ENCODE data around the gene SFXN5.
"Not testable (repeated sequence)": the region's sequence is repeated elsewhere in the genome, so short reads cannot be mapped to it uniquely, and the experiment has no call there.

Gene SFXN5

GRCh38 chr2:73076701-73077423 is 5.3 kb upstream of the SFXN5 start:
- DNase-seq = no peak

- DNase-seq = no peak
Measured at GRCh38 chr2:73075477-73076373, 4.2 kb upstream of the SFXN5 start.

GRCh38 chr2:73074110-73075069 is 2.9 kb upstream of the SFXN5 start:
- DNase-seq = no peak

- no peak for DNase-seq
Measured at GRCh38 chr2:73072416-73072815, 904 bp upstream of the SFXN5 start.

GRCh38 chr2:73072129-73072395 is 550 bp upstream of the SFXN5 start:
- DNase-seq = no peak

- DNase-seq = no peak
Measured at GRCh38 chr2:73070643-73071359, 711 bp downstream of the SFXN5 start.

GRCh38 chr2:73069855-73070642 is 1.5 kb downstream of the SFXN5 start:
- no peak for DNase-seq

- no peak for DNase-seq
Measured at GRCh38 chr2:73069041-73069854, 2.3 kb downstream of the SFXN5 start.

- DNase-seq = no peak
Measured at GRCh38 chr2:73068147-73068546, 3.4 kb downstream of the SFXN5 start.

- no peak for DNase-seq
Measured at GRCh38 chr2:73067043-73067442, 4.5 kb downstream of the SFXN5 start.

- not testable (repeated sequence) for DNase-seq
Measured at GRCh38 chr2:73065070-73065469, 6.4 kb downstream of the SFXN5 start.

- DNase-seq = no peak
Measured at GRCh38 chr2:73063909-73064875, 7.3 kb downstream of the SFXN5 start.

GRCh38 chr2:73063472-73063871 is 8.0 kb downstream of the SFXN5 start:
- no peak for DNase-seq

GRCh38 chr2:73059106-73059505 is 12.4 kb downstream of the SFXN5 start:
- DNase-seq = no peak

GRCh38 chr2:73054980-73055379 is 16.5 kb downstream of the SFXN5 start:
- DNase-seq = no peak

GRCh38 chr2:73053316-73054114 is 18.0 kb downstream of the SFXN5 start:
- no peak for DNase-seq

GRCh38 chr2:73050121-73050545 is 21.4 kb downstream of the SFXN5 start:
- no peak for DNase-seq
